ENCODE measurements around the gene GUCA2B. TPM values are rescaled to one million over a fixed set of nuclear protein-coding genes. Genes with fewer than 3 reads are reported as not detected.

Gene GUCA2B
- total RNA-seq, 2 experiments from 2014 or later: not detected

DNA sequence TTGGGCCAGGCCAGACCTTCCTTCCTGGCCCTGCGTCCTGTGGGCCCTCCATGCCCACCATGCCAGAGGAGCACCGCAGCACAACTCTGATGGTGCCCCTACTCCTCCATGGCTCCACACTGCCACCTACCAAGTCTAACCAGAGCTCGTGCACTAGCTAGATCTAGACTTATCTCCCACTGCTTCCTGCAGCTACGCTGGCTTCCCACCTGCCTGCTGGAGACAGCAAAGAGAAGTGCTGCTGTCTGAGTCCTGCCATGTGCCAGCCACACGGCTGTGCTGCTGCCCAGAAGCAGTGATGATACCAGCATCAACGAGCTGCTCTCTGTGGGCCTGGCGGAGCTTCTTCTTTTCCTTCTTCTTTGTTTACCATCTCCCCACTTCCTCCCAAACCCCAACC, 4.5 kb downstream of the GUCA2B start:
- peak overlapping the region; percentile 22 for H3K27ac Mint-ChIP-seq
- ChIA-PET POLR2A (no interaction called here), CTCF (interaction anchor here (0.6 to 4.1 kb wide), 4 partner anchors 10 to 1453 kb away, joined by 3 to 29 read pairs (median 4); no protein-coding TSS in a partner anchor)
- H3K9me3 Mint-ChIP-seq (ENCODE audit: insufficient read depth): peaks cover 13% of the 10 kb centered on the region
- DNase-seq (peak; percentile 25), ATAC-seq (peak; percentile 42)
- no peak overlapping the region for H3K4me3 Mint-ChIP-seq
- peaks cover 8% of the 10 kb centered on the region for H3K27me3 Mint-ChIP-seq (ENCODE audit: low read depth)
- H3K4me1 Mint-ChIP-seq (ENCODE audit: low read depth): peaks cover 14% of the 10 kb centered on the region
- no peaks in the 10 kb centered on the region for H3K36me3 Mint-ChIP-seq (ENCODE audit: low read depth)

DNA sequence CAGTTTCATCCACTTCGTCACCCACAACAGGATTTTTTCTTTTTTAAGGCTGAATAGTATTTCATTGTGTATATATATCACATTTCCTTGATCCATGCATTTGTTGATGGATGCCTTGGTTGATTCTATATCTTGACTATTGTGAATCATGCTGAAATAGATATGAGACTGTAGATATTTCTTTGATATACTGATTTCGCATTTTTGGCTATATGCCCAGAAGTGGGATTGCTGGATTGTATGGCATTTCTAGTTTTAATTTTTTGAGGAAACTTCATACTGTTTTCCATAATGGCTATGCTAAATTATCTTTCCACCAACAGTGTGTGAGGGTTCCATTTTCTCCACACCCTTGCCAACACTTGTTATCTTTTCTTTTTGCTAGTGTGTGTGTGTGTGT, 5.0 kb downstream of the GUCA2B start:
- no peaks in the 10 kb centered on the region for H3K36me3 Mint-ChIP-seq (ENCODE audit: low read depth)
- no peak overlapping the region for H3K27ac Mint-ChIP-seq
- POLR2A ChIA-PET: interaction anchor here (0.6 kb wide), 1 partner anchor 14 kb away, joined by 3 read pairs; no protein-coding TSS in a partner anchor
- H3K27me3 Mint-ChIP-seq (ENCODE audit: low read depth): peaks cover 8% of the 10 kb centered on the region
- H3K9me3 Mint-ChIP-seq (ENCODE audit: insufficient read depth): peaks cover 13% of the 10 kb centered on the region
- H3K4me3 Mint-ChIP-seq: no peak overlapping the region
- CTCF ChIA-PET: interaction anchor here (0.6 to 4.1 kb wide), 4 partner anchors 11 to 1453 kb away, joined by 3 to 29 read pairs (median 4); no protein-coding TSS in a partner anchor
- ATAC-seq (no peak), DNase-seq (no peak)
- H3K4me1 Mint-ChIP-seq (ENCODE audit: low read depth): peaks cover 14% of the 10 kb centered on the region

DNA sequence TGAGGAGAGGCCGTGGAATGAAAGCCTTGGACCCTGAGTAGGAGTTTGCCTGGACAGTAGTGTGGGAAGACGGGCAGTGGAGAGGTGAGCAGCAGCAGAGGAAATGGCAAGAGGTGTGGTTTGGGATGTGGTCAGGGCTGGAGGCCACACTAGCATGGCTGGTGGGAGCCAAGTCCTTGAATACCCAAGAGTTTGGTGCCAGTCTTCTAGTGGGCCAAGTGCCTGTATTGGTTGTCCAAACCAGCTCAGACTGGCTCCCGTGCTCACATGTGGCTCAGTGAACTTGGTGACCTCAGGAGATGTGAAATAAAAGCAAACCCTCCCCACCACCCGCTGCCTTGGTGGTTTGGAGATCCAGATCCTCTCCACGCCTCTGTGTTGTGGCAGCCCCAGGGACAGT, 9.0 kb downstream of the GUCA2B start:
- peaks cover 13% of the 10 kb centered on the region for H3K9me3 Mint-ChIP-seq (ENCODE audit: insufficient read depth)
- POLR2A ChIA-PET: no interaction called here
- no peak overlapping the region for H3K27ac Mint-ChIP-seq
- H3K27me3 Mint-ChIP-seq (ENCODE audit: low read depth): peaks cover 8% of the 10 kb centered on the region
- no peak for DNase-seq
- H3K36me3 Mint-ChIP-seq (ENCODE audit: low read depth): no peaks in the 10 kb centered on the region
- no peak overlapping the region for H3K4me3 Mint-ChIP-seq
- CTCF ChIA-PET: interaction anchor here (6.1 kb wide), 1 partner anchor 11 kb away, joined by 32 read pairs; no protein-coding TSS in a partner anchor
- ATAC-seq: no peak
- H3K4me1 Mint-ChIP-seq (ENCODE audit: low read depth): peaks cover 14% of the 10 kb centered on the region

DNA sequence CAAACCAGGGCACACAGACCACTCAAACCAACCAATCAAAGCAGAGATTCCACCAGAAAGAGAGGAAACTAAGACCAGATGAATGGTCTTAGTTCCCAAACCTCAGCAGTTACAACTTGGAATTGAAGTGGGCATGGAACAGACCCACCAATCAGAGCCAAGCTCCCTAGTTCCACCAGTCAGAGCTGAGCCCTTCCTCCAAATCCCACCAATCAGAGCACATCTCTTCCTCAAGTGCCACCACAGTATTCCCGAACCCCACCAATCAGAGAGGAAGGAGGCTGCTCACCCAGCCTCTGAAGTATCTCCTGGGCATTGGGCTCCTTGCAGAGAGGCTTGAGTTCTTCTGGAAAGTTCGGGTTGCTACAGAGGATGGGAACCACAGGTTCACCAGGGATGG, 9.9 kb downstream of the GUCA2B start:
- ATAC-seq (no peak), DNase-seq (no peak)
- Mint-ChIP-seq H3K36me3 (ENCODE audit: low read depth) (no peaks in the 10 kb centered on the region), H3K27me3 (ENCODE audit: low read depth) (peaks cover 8% of the 10 kb centered on the region), H3K4me1 (ENCODE audit: low read depth) (peaks cover 6% of the 10 kb centered on the region), H3K4me3 (no peak overlapping the region), H3K9me3 (ENCODE audit: insufficient read depth) (peaks cover 13% of the 10 kb centered on the region), H3K27ac (no peak overlapping the region)
- CTCF ChIA-PET: interaction anchor here (6.1 kb wide), 1 partner anchor 10 kb away, joined by 32 read pairs; no protein-coding TSS in a partner anchor
- POLR2A ChIA-PET: no interaction called here

DNA sequence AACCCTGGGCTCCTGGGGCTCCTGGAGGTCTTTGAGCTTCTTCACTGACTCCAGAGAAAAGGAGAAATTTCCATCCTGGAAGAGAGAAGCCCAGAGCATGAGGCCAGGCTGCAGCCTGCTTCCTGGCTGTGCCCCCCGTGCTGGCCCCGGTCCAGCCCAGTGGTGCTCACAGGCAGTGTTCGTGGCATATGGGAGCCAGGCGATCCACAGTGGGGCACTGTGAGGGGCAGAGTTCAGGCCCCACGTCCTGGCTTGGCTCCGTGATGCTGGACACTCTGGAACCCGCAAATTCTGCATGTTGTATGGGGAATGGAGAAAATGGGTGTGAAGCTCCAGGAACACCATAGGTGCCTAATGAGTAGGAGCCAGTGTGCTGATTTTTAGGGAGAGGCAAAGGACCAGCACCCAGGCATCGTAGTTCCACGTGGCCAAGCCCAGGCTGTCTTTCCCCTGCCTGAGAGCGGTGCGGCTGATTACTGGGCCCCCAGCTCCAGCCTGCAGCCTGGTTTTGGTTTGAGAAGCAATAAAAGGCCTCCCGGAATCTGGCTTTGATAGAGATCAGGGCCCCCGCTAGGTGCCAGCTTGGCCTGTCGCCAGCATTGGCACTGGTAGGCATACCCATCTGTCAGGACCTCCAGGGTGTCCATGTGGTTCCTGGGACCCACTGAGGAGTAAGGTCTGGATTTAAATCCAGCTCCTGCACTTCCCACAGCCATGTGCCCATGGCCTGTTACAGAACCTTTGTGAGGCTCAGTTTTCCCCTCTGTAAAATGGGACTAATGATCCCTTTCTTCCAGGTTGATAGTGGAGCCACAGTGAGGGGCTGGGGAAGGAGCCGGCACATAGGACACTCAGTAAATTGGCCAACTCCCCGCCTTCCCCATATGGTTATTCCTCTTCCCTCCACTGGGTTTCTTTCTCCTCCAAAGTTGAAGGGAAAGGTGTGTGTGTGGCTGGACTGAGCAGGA, 10.6 kb downstream of the GUCA2B start:
- ChIA-PET CTCF (interaction anchor here (6.1 kb wide), 1 partner anchor 9 kb away, joined by 32 read pairs; no protein-coding TSS in a partner anchor), POLR2A (no interaction called here)
- no peaks in the 10 kb centered on the region for H3K36me3 Mint-ChIP-seq (ENCODE audit: low read depth)
- DNase-seq (no peak), ATAC-seq (no peak)
- H3K4me3 Mint-ChIP-seq: no peak overlapping the region
- peaks cover 8% of the 10 kb centered on the region for H3K27me3 Mint-ChIP-seq (ENCODE audit: low read depth)
- peaks cover 13% of the 10 kb centered on the region for H3K9me3 Mint-ChIP-seq (ENCODE audit: insufficient read depth)
- H3K27ac Mint-ChIP-seq: no peak overlapping the region
- peaks cover 6% of the 10 kb centered on the region for H3K4me1 Mint-ChIP-seq (ENCODE audit: low read depth)

DNA sequence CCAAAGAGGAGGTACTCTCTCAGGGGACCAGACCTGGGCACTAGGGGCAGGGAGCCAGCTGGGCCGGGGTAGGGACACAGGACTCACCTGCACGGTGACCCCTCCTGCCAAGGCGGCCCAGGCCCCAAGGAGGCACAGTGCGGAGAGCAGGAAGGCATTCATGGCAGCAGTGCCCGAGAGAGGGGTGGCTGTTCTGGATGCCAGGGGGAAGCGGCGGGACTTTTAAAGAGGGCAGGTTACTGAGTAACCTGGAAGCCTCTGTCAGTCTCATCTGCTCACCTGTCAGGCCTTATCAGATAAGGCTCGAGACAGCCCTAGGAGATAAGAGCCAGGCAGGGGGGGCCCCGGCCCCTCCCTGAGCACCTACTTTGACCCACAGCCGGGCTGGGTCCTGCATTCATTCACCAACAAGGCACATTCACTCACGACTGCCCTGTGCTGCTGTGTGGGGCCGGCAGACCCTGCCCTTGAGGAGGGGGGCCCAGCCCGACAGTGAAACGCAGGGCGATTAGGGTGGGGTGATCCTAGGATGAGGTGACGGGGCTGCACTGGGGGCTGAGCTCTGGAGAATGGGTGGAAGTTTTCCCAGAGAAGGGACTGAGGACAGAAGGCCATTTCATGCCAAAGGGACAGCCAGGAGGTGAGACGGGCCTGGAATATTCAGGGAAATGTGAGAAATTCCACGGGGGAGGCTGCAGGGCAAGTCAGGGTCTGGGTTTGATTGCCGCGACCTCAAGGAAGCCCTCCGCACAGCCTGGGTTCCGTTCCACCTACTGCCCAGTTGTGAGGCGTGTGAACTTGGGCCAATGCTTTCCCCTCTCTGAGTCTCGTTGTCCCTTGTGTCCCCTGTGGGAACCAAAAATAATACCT, 11.6 kb downstream of the GUCA2B start, which contains the start of gene GUCA2A:
TSS of gene GUCA2A (minus strand) at position 195 of the 870 bp plus-strand sequence. CDS start at position 162, 33 bp downstream.
- Mint-ChIP-seq H3K36me3 (ENCODE audit: low read depth) (no peaks in the 10 kb centered on the region), H3K27ac (no peak within 1 kb of the TSS), H3K4me1 (ENCODE audit: low read depth) (peaks cover 6% of the 10 kb centered on the region), H3K9me3 (ENCODE audit: insufficient read depth) (peaks cover 13% of the 10 kb centered on the region), H3K27me3 (ENCODE audit: low read depth) (peaks cover 5% of the 10 kb centered on the region), H3K4me3 (no peak within 1 kb of the TSS)
- POLR2A ChIA-PET: no interaction called here
- ATAC-seq: no peak
- no peak for DNase-seq
- CTCF ChIA-PET: interaction anchor here (6.1 kb wide), 1 partner anchor 8 kb away, joined by 32 read pairs; no protein-coding TSS in a partner anchor

DNA sequence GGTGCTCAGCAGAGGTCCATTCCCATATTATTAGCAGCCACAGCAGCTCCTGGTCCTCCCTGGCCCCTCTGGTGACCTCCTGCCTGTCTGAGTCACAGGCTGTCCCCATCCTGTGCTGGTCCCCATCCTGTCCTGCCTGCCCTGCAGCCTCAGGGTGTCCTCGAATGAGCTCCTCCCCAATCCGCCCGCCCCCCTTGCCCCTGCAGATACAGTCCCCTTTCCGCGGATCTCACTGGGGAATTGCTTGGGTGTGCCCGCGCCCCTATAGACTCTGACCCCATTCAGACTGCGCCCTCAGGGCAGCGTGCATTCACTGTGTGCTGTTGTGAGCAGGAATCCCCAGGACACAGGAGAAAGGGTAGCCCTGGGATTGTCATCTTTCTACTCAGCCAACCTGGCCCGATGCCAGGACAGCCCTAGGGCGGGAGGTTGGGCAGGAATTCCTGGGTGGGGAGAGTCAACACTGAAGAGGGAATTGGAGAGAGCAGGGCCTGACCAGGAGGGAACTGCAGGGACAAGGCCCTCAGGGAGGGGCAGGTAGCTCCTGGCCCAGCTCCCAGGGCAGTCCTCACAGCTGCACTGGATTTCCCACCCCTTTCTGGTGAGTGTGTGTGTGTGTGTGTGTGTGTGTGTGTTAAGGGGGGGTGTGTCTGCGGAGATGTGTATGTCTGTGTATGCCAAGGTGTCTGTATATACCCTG, 12.5 kb downstream of the GUCA2B start:
- ChIA-PET CTCF (interaction anchor here (6.1 kb wide), 1 partner anchor 7 kb away, joined by 32 read pairs; no protein-coding TSS in a partner anchor), POLR2A (no interaction called here)
- Mint-ChIP-seq H3K9me3 (ENCODE audit: insufficient read depth) (peaks cover 10% of the 10 kb centered on the region), H3K27me3 (ENCODE audit: low read depth) (peaks cover 4% of the 10 kb centered on the region), H3K4me1 (ENCODE audit: low read depth) (peaks cover 6% of the 10 kb centered on the region), H3K27ac (no peak overlapping the region), H3K4me3 (no peak overlapping the region), H3K36me3 (ENCODE audit: low read depth) (no peaks in the 10 kb centered on the region)
- no peak for ATAC-seq
- no peak for DNase-seq

DNA sequence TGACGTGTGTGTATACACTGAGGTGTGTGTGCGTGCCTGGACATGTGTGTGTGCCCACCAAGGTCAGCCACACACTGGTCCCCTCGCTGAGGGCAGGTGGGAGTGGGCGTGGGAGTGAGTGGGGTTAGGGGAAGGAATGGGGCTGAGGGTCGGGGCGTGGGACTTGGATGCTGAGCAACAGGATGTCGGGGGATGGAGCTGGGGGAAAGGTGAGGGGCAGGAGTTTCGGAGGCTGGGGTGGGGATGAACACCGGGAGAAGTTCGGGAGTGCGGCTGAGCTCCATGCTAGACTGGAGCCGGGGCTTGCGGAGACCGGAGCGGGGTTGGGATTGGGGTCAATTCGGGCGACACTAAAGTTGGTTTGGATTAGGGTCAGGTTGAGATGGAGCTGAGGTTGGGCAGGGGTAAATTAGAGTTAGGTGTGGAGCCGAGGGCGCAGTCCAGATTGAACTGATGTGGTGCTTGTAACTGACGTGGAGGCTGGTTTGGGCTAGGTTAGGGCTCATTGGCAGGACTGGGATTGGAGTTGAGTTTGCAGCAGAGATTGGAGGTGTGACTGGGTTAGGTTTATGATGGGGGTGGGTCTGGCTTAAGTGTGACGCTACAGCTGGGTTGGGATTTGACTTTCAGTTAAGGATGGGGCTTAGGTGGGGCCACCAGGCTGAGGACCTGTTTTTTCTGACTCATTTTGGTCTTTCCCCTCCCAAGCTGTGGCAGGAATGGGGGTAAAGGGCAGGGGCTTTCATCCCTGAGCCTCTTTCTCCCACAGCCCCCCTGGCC, 14.6 kb downstream of the GUCA2B start:
- ChIA-PET POLR2A (no interaction called here), CTCF (no interaction called here)
- DNase-seq (no peak), ATAC-seq (no peak)
- H3K4me3 Mint-ChIP-seq: no peak overlapping the region
- H3K4me1 Mint-ChIP-seq (ENCODE audit: low read depth): no peaks in the 10 kb centered on the region
- H3K9me3 Mint-ChIP-seq (ENCODE audit: insufficient read depth): no peaks in the 10 kb centered on the region
- H3K36me3 Mint-ChIP-seq (ENCODE audit: low read depth): no peaks in the 10 kb centered on the region
- H3K27me3 Mint-ChIP-seq (ENCODE audit: low read depth): no peaks in the 10 kb centered on the region
- no peak overlapping the region for H3K27ac Mint-ChIP-seq

DNA sequence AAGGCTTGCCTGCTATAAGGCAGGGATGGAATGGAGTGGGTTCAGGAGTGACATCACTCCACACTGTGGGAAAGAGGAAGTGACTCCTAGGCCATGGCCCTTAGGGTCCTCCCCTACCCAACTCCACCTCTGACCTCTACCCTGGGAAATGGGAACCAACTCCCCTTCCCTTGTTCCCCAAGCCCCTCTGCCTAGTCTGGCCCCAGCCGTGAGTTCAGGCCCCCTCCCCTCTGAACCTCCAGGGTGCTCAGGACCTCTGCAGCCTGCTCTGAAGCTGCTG, 15.1 kb downstream of the GUCA2B start:
- Mint-ChIP-seq H3K36me3 (ENCODE audit: low read depth) (no peaks in the 10 kb centered on the region), H3K27ac (no peak overlapping the region), H3K9me3 (ENCODE audit: insufficient read depth) (no peaks in the 10 kb centered on the region), H3K27me3 (ENCODE audit: low read depth) (no peaks in the 10 kb centered on the region), H3K4me3 (no peak overlapping the region), H3K4me1 (ENCODE audit: low read depth) (no peaks in the 10 kb centered on the region)
- no peak for DNase-seq
- CTCF ChIA-PET: no interaction called here
- no peak for ATAC-seq
- POLR2A ChIA-PET: no interaction called here

DNA sequence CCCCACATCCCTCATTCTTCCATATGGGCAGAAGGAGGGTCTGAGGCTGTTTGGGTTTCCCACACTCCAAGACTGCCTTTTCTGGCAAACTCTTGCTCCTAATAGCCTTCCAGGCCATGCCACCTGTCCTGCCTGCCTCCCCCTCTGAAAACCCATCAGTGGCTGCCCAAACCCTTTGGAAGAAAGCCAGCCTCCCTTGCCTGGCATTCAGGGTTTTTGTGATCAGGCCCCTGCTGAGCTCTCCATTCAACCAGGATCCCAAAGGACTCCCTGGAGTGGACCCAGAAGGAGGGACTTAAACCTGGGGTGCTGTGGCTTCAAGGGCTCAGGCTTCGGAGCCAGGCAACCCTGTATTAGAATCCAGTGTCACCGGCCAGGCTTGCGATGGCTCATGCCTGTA, 15.6 kb downstream of the GUCA2B start:
- Mint-ChIP-seq H3K27me3 (ENCODE audit: low read depth) (no peaks in the 10 kb centered on the region), H3K9me3 (ENCODE audit: insufficient read depth) (no peaks in the 10 kb centered on the region), H3K4me3 (no peak overlapping the region), H3K27ac (no peak overlapping the region), H3K36me3 (ENCODE audit: low read depth) (no peaks in the 10 kb centered on the region), H3K4me1 (ENCODE audit: low read depth) (no peaks in the 10 kb centered on the region)
- ChIA-PET CTCF (no interaction called here), POLR2A (no interaction called here)
- ATAC-seq (no peak), DNase-seq (no peak)
